GM23338 (cell line): ENCODE results near the gene XDH. TPM values are rescaled to one million over a fixed set of nuclear protein-coding genes. Genes with fewer than 3 reads are reported as not detected.

Source experiments
- ATAC-seq: fragments of 200-7000 bp; cut with Tn5 transposase; 3 replicates; pipeline ENCODE4 v1.9.1; 2020
- DNase-seq: peaks from one replicate; pipeline ENCODE4 v3.0.0-alpha.2; 2015; ENCODE audit warnings: low spot score
- H2AFZ ChIP-seq: fragments of 200-600 bp; sonication (generic); 2 replicates; pipeline ENCODE4 v1.8.0; 2016; ENCODE audit warnings: antibody characterized with exemption, mild to moderate bottlenecking, moderate library complexity
- H3F3A ChIP-seq: fragments of 200-600 bp; sonication (generic); replicated peaks from 2 replicates; pipeline ENCODE4 v1.8.0; 2017; ENCODE audit warnings: antibody characterized with exemption, mixed run types, low read depth
- H3K27ac ChIP-seq: fragments of 200-600 bp; sonication (generic); 2 replicates; pipeline ENCODE4 v1.6.1; 2016; ENCODE audit warnings: low read depth
- H3K27me3 ChIP-seq: fragments of 200-600 bp; sonication (generic); 2 replicates; pipeline ENCODE4 v1.8.0; 2016; ENCODE audit warnings: mild to moderate bottlenecking, mixed run types, moderate library complexity; ENCODE audit not compliant: insufficient read depth
- H3K36me3 ChIP-seq: fragments of 200-600 bp; sonication (generic); 2 replicates; pipeline ENCODE4 v1.8.0; 2016; ENCODE audit warnings: mild to moderate bottlenecking; ENCODE audit not compliant: insufficient read depth
- H3K4me1 ChIP-seq: fragments of 200-600 bp; sonication (generic); 2 replicates; pipeline ENCODE4 v1.8.0; 2016; ENCODE audit warnings: mild to moderate bottlenecking, moderate library complexity; ENCODE audit not compliant: insufficient read depth
- H3K4me2 ChIP-seq: fragments of 200-600 bp; sonication (generic); 2 replicates; pipeline ENCODE4 v1.7.1; 2017; ENCODE audit warnings: mixed run types
- H3K4me3 ChIP-seq: fragments of 200-600 bp; sonication (generic); 2 replicates; pipeline ENCODE4 v1.6.1; 2016; ENCODE audit warnings: mixed run types
- H3K79me2 ChIP-seq: fragments of 200-600 bp; sonication (generic); replicated peaks from 2 replicates; pipeline ENCODE4 v1.8.0; 2017; ENCODE audit warnings: mild to moderate bottlenecking; ENCODE audit not compliant: insufficient read depth
- H3K9me2 ChIP-seq: fragments of 200-600 bp; sonication (generic); 2 replicates; pipeline ENCODE4 v1.8.0; 2017; ENCODE audit not compliant: insufficient read depth
- H4K20me1 ChIP-seq: fragments of 200-600 bp; sonication (generic); replicated peaks from 2 replicates; pipeline ENCODE4 v1.8.0; 2017; ENCODE audit warnings: mild to moderate bottlenecking; ENCODE audit not compliant: insufficient read depth
- H3K27ac Mint-ChIP-seq: 2 replicates; pipeline ENCODE4 v1.8.0; 2020; ENCODE audit warnings: inconsistent platforms, mild to moderate bottlenecking, moderate library complexity, mixed read lengths
- H3K27me3 Mint-ChIP-seq: 3 replicates; pipeline ENCODE4 v1.8.0; 2022; ENCODE audit warnings: low read depth, mild to moderate bottlenecking, moderate library complexity, mixed read lengths, inconsistent platforms; ENCODE audit not compliant: insufficient read depth, poor library complexity
- H3K36me3 Mint-ChIP-seq: 3 replicates; pipeline ENCODE4 v1.8.0; 2021; ENCODE audit warnings: low read depth, mild to moderate bottlenecking, inconsistent platforms, moderate library complexity, mixed read lengths
- H3K4me1 Mint-ChIP-seq: 3 replicates; pipeline ENCODE4 v1.8.0; 2020; ENCODE audit warnings: mild to moderate bottlenecking, inconsistent platforms, mixed read lengths
- H3K4me3 Mint-ChIP-seq: 3 replicates; pipeline ENCODE4 v1.8.0; 2021; ENCODE audit warnings: moderate library complexity, mild to moderate bottlenecking, inconsistent platforms, mixed read lengths
- H3K9me3 Mint-ChIP-seq: 3 replicates; pipeline ENCODE4 v1.8.0; 2020; ENCODE audit warnings: moderate library complexity, mild to moderate bottlenecking, inconsistent platforms, mixed read lengths
- CREB1 ChIP-seq: fragments of 250-450 bp; sonication (Bioruptor Pico); IDR thresholded peaks from 2 replicates; pipeline ENCODE4 v1.5.0; 2020; ENCODE audit warnings: low read depth, mild to moderate bottlenecking, moderate library complexity
- EZH2 ChIP-seq: fragments of 200-600 bp; sonication (generic); IDR thresholded peaks from one replicate; pipeline ENCODE4 v1.8.0; 2017; ENCODE audit warnings: antibody characterized with exemption, mild to moderate bottlenecking, low read depth; ENCODE audit not compliant: unreplicated experiment
- EZH2phosphoT487 ChIP-seq: fragments of 200-600 bp; sonication (generic); IDR thresholded peaks from one replicate; pipeline ENCODE4 v1.8.1; 2018; ENCODE audit warnings: antibody characterized with exemption; ENCODE audit not compliant: unreplicated experiment
- JUNB ChIP-seq: IDR thresholded peaks from one replicate; pipeline ENCODE4 v1.6.1; 2016; ENCODE audit warnings: antibody characterized with exemption; ENCODE audit not compliant: unreplicated experiment
- NANOG ChIP-seq: IDR thresholded peaks from 2 replicates; pipeline ENCODE4 v1.6.1; 2016; ENCODE audit warnings: antibody characterized with exemption, borderline replicate concordance
- POLR2AphosphoS5 ChIP-seq: IDR thresholded peaks from 2 replicates; pipeline ENCODE4 v1.6.1; 2016; ENCODE audit warnings: antibody characterized with exemption, low read depth
- STAT1 ChIP-seq: IDR thresholded peaks from one replicate; pipeline ENCODE4 v1.6.1; 2016; ENCODE audit warnings: antibody characterized with exemption; ENCODE audit not compliant: unreplicated experiment
- ZNF114 ChIP-seq: fragments of 250-450 bp; sonication (Bioruptor Pico); IDR thresholded peaks from 2 replicates; pipeline ENCODE4 v1.5.0; 2020; ENCODE audit warnings: mild to moderate bottlenecking, moderate library complexity
- ZNF331 ChIP-seq: fragments of 250-450 bp; sonication (Bioruptor Pico); IDR thresholded peaks from 2 replicates; pipeline ENCODE4 v1.5.0; 2020; ENCODE audit warnings: low read depth, mild to moderate bottlenecking, moderate library complexity
- polyA plus RNA-seq: library from polyadenylated mRNA; unstranded; fragments of >200 nt; fragmentation: Nextera tagmentation; extraction: Ambion mirVana; gene quantifications from 2 replicates; pipeline ENCODE4 v1.2.1, GENCODE V29; 2016
- total RNA-seq: library from RNA; depleted of rRNA; stranded (reverse); fragments of >200 nt; shearing (Covaris generic); gene quantifications from 2 replicates; pipeline ENCODE4 v1.2.3, GENCODE V29; 2014
- TF ChIP-seq, protein P1 (sequence below): fragments of 250-450 bp; sonication (Bioruptor Pico); IDR thresholded peaks from 2 replicates; pipeline ENCODE4 v1.5.0; 2020; ENCODE audit warnings: mild to moderate bottlenecking, moderate library complexity
- TF ChIP-seq, protein P2 (sequence below), 2 experiments: fragments of 200-600 bp in 1 of 2; sonication (generic) in 1 of 2; conservative IDR thresholded peaks; 2 replicates each; pipeline versions ENCODE4 v1.5.1 to v1.6.1; 2016 to 2017; ENCODE audit warnings: antibody characterized with exemption in 2 of 2, low read depth in 2 of 2, mild to moderate bottlenecking in 2 of 2, moderate library complexity in 1 of 2
- TF ChIP-seq, protein P3 (sequence below): IDR thresholded peaks from 2 replicates; pipeline ENCODE4 v1.6.1; 2016; ENCODE audit warnings: antibody characterized with exemption
- TF ChIP-seq, protein P4 (sequence below): IDR thresholded peaks from one replicate; pipeline ENCODE4 v1.6.1; 2018; ENCODE audit warnings: antibody characterized with exemption; ENCODE audit not compliant: unreplicated experiment

The XDH gene
- total and polyA plus RNA-seq, 2 experiments from 2014 or later: 0.55 to 0.87 TPM

DNA sequence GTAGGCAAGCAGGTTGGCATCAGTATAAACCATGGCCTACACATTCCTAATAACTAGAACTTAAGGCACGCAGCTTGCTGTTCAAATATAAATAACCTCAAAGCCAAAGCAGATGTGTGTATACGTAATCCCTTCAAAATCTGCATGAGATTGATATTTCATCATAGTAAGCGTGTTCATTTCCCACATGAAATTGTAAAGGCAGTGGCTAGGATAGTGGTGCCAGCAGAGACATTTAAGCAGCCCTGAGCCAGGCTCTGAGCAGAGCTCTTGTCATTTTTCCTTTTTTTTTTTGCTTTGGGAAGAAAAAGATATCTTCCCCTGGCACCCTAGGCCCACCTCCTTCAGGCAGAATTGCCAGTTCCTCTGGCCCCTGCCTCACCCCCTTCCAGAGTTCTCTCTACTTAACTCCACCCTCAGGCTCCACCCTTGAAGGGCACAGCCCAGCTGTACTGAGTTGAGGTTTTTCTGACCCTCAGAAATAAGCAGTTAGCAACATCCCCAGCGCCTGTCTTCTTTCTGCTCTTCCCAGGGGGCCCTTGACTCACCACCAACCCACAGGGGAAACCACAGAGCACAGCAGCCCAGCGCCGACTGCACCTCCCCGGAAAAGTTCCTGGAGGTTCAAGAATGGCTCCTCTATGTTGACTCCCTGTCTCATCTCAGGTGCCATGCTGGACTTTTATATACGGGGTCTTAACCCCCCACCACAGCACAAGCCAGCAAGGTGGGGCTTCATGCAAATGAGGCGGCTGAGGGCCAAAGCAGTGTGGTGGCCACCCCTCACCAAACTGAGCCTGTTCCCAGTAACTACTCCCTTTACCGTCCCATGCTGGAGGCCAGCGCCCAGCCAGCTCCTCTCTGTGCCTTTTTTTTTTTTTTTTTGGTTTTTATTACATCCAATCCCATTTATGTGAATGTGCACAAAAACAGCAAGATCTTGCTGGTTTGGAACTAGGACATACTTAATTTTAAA, 95.9 kb downstream of the XDH start:
- Histone ChIP-seq H3K4me2 (no peak overlapping the region), H3F3A (no peaks in the 10 kb centered on the region), H3K9me2 (no peaks in the 10 kb centered on the region), H3K4me1 (no peaks in the 10 kb centered on the region), H3K27me3 (no peaks in the 10 kb centered on the region), H3K79me2 (no peaks in the 10 kb centered on the region), H3K4me3 (no peak overlapping the region), H2AFZ (no peak overlapping the region), H3K36me3 (no peaks in the 10 kb centered on the region), H4K20me1 (no peaks in the 10 kb centered on the region), H3K27ac (no peak overlapping the region)
- Mint-ChIP-seq H3K4me3 (no peak overlapping the region), H3K27me3 (no peaks in the 10 kb centered on the region), H3K27ac (no peak overlapping the region), H3K36me3 (no peaks in the 10 kb centered on the region), H3K9me3 (no peaks in the 10 kb centered on the region), H3K4me1 (peaks cover 17% of the 10 kb centered on the region; the same call in 2 of the 3 replicates)
- DNase-seq (no peak), ATAC-seq (peak; percentile 64)
- TF ChIP-seq, protein P1, sequence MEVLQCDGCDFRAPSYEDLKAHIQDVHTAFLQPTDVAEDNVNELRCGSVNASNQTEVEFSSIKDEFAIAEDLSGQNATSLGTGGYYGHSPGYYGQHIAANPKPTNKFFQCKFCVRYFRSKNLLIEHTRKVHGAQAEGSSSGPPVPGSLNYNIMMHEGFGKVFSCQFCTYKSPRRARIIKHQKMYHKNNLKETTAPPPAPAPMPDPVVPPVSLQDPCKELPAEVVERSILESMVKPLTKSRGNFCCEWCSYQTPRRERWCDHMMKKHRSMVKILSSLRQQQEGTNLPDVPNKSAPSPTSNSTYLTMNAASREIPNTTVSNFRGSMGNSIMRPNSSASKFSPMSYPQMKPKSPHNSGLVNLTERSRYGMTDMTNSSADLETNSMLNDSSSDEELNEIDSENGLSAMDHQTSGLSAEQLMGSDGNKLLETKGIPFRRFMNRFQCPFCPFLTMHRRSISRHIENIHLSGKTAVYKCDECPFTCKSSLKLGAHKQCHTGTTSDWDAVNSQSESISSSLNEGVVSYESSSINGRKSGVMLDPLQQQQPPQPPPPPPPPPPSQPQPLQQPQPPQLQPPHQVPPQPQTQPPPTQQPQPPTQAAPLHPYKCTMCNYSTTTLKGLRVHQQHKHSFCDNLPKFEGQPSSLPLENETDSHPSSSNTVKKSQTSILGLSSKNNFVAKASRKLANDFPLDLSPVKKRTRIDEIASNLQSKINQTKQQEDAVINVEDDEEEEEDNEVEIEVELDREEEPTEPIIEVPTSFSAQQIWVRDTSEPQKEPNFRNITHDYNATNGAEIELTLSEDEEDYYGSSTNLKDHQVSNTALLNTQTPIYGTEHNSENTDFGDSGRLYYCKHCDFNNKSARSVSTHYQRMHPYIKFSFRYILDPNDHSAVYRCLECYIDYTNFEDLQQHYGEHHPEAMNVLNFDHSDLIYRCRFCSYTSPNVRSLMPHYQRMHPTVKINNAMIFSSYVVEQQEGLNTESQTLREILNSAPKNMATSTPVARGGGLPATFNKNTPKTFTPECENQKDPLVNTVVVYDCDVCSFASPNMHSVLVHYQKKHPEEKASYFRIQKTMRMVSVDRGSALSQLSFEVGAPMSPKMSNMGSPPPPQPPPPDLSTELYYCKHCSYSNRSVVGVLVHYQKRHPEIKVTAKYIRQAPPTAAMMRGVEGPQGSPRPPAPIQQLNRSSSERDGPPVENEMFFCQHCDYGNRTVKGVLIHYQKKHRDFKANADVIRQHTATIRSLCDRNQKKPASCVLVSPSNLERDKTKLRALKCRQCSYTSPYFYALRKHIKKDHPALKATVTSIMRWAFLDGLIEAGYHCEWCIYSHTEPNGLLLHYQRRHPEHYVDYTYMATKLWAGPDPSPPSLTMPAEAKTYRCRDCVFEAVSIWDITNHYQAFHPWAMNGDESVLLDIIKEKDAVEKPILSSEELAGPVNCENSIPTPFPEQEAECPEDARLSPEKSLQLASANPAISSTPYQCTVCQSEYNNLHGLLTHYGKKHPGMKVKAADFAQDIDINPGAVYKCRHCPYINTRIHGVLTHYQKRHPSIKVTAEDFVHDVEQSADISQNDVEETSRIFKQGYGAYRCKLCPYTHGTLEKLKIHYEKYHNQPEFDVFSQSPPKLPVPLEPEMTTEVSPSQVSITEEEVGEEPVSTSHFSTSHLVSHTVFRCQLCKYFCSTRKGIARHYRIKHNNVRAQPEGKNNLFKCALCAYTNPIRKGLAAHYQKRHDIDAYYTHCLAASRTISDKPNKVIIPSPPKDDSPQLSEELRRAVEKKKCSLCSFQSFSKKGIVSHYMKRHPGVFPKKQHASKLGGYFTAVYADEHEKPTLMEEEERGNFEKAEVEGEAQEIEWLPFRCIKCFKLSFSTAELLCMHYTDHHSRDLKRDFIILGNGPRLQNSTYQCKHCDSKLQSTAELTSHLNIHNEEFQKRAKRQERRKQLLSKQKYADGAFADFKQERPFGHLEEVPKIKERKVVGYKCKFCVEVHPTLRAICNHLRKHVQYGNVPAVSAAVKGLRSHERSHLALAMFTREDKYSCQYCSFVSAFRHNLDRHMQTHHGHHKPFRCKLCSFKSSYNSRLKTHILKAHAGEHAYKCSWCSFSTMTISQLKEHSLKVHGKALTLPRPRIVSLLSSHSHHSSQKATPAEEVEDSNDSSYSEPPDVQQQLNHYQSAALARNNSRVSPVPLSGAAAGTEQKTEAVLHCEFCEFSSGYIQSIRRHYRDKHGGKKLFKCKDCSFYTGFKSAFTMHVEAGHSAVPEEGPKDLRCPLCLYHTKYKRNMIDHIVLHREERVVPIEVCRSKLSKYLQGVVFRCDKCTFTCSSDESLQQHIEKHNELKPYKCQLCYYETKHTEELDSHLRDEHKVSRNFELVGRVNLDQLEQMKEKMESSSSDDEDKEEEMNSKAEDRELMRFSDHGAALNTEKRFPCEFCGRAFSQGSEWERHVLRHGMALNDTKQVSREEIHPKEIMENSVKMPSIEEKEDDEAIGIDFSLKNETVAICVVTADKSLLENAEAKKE (CRISPR knock-in tag): no peak
- TF ChIP-seq ZNF331 (CRISPR knock-in tag): no peak
- TF ChIP-seq, protein P2, sequence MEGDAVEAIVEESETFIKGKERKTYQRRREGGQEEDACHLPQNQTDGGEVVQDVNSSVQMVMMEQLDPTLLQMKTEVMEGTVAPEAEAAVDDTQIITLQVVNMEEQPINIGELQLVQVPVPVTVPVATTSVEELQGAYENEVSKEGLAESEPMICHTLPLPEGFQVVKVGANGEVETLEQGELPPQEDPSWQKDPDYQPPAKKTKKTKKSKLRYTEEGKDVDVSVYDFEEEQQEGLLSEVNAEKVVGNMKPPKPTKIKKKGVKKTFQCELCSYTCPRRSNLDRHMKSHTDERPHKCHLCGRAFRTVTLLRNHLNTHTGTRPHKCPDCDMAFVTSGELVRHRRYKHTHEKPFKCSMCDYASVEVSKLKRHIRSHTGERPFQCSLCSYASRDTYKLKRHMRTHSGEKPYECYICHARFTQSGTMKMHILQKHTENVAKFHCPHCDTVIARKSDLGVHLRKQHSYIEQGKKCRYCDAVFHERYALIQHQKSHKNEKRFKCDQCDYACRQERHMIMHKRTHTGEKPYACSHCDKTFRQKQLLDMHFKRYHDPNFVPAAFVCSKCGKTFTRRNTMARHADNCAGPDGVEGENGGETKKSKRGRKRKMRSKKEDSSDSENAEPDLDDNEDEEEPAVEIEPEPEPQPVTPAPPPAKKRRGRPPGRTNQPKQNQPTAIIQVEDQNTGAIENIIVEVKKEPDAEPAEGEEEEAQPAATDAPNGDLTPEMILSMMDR (conservative IDR thresholded peaks at IDR 0.05; ENCODE audit: low read depth in 2 of 2): no peak
- TF ChIP-seq, protein P3, sequence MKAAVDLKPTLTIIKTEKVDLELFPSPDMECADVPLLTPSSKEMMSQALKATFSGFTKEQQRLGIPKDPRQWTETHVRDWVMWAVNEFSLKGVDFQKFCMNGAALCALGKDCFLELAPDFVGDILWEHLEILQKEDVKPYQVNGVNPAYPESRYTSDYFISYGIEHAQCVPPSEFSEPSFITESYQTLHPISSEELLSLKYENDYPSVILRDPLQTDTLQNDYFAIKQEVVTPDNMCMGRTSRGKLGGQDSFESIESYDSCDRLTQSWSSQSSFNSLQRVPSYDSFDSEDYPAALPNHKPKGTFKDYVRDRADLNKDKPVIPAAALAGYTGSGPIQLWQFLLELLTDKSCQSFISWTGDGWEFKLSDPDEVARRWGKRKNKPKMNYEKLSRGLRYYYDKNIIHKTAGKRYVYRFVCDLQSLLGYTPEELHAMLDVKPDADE: no peak
- no peak for TF ChIP-seq EZH2
- TF ChIP-seq NANOG: no peak
- no peak for TF ChIP-seq CREB1 (CRISPR knock-in tag)
- TF ChIP-seq EZH2phosphoT487: no peak
- no peak for TF ChIP-seq STAT1
- no peak for TF ChIP-seq ZNF114 (CRISPR knock-in tag)
- TF ChIP-seq POLR2AphosphoS5: no peak
- TF ChIP-seq JUNB: no peak
- TF ChIP-seq, protein P4, sequence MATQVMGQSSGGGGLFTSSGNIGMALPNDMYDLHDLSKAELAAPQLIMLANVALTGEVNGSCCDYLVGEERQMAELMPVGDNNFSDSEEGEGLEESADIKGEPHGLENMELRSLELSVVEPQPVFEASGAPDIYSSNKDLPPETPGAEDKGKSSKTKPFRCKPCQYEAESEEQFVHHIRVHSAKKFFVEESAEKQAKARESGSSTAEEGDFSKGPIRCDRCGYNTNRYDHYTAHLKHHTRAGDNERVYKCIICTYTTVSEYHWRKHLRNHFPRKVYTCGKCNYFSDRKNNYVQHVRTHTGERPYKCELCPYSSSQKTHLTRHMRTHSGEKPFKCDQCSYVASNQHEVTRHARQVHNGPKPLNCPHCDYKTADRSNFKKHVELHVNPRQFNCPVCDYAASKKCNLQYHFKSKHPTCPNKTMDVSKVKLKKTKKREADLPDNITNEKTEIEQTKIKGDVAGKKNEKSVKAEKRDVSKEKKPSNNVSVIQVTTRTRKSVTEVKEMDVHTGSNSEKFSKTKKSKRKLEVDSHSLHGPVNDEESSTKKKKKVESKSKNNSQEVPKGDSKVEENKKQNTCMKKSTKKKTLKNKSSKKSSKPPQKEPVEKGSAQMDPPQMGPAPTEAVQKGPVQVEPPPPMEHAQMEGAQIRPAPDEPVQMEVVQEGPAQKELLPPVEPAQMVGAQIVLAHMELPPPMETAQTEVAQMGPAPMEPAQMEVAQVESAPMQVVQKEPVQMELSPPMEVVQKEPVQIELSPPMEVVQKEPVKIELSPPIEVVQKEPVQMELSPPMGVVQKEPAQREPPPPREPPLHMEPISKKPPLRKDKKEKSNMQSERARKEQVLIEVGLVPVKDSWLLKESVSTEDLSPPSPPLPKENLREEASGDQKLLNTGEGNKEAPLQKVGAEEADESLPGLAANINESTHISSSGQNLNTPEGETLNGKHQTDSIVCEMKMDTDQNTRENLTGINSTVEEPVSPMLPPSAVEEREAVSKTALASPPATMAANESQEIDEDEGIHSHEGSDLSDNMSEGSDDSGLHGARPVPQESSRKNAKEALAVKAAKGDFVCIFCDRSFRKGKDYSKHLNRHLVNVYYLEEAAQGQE: no peak
